GM12873 (cell line): ENCODE results near the gene SPG11.

Experiments used
- CTCF ChIP-seq: IDR thresholded peaks from 2 replicates; pipeline ENCODE4 v1.5.1; 2012; ENCODE audit warnings: low read depth, mild to moderate bottlenecking, moderate library complexity, low read length, control low read depth; ENCODE audit not compliant: insufficient read depth; ENCODE audit errors: missing control alignments

Gene SPG11

DNA sequence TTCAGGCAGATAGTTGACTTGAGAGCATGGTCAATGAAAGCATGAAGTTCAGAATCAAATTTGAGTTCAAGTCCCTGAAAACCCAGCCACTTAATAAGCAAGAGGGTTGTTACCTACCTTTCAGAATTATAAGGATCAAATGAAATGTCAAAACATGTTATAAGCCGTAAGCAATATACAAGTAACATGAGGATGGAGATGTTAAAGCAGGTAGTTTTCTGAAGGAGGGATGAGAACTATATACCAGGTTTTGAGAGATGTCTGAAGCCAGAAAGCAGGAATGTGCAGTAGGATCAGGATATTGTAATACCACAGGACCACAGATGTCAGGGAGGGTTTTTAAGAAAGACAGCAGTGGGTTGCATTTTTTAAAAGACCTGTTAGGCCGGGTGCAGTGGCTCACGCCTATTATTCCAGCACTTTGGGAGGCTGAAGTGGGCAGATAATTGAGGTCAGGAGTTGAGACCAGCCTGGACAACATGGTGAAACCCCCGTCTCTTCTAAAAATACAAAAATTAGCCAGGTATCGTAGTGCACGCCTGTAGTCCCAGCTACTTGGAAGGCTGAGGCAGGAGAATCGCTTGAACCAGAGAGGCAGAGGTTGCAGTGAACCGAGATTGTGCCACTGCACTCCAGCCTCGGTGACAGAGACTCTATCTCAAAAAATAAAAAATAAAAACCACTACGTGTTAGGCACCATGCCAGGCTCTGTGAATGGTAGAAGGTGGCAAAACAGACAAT is 133.4 kb downstream of the SPG11 start:
- no peak for TF ChIP-seq CTCF

- TF ChIP-seq CTCF: no peak
Observed at GRCh38 chr15:44527241-44527640, 136.2 kb downstream of the SPG11 start.

DNA sequence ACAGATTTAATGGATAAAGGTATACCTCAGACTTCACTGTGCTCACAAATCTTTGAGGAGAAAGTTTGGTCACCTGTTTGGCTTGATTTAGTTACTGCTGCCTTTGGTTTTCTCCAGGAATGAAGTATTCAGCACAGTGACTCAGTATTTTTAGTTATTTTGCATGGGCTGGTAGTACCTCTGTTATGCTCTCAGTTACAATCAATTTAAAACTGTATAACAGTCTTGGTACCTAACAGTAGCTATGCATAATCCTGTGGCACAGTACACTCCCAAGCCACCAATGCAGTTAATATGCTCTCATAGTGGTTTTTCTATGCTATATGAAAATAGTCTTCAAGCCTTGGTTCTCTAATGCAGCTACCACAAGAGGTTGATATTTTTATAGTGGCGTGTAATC is 138.4 kb downstream of the SPG11 start:
- no peak for TF ChIP-seq CTCF

DNA sequence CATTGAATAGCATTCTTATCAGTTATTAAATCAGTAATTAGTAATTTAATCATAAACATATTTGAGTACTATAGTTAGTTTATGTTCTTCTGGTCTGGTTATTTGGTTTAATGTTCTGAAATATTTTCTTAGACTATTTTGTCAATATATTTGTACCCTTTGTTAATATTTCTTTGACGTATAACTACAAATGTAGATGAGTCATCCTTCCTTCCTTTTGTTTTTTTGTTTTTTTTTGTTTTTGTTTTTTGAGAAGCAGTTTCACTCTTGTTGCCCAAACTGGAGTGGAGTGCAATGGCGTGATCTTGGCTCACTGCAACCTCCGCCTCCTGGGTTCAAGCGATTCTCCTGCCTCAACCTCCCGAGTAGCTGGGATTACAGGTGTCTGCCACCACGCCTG is 143.9 kb downstream of the SPG11 start:
- no peak for TF ChIP-seq CTCF

DNA sequence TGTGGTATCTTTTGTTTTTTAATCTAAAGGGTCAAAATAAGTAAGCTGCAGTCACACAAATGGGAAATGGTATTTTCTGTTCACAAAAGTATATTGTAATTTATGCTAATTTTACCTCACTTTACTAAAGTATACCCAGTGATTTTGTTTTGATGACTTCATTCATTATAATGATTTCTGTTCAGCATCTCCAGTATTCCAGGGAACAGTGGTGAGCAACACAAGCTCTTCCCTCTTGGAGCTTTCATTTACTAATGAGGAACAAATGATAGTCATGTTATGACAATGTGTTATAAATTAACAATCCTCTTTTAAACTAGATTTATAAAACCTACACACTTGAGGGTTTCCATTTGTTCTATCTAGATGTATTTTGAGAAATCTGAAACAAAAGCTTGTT is 147.0 kb downstream of the SPG11 start:
- no peak for TF ChIP-seq CTCF
